Natural killer cell (primary cell): ENCODE data around the gene BCR. TPM values are rescaled to one million over a fixed set of nuclear protein-coding genes. Genes with fewer than 3 reads are reported as not detected.

Experiments
- ATAC-seq, 3 donors: fragments of 150-1000 bp in 2 of 3; fragments of 200-7000 bp in 1 of 3; cut with Tn5 transposase; 1 replicate in 1 of 3; 2 replicates in 2 of 3; pipeline ENCODE4 v1.10.0; 2021; ENCODE audit warnings: mild to moderate bottlenecking in 2 of 3, moderate library complexity in 2 of 3
- DNase-seq, 2 donors: peaks; one replicate each; pipeline versions ENCODE4 v3.0.0 to v3.0.0-alpha.2; 2013 to 2021; ENCODE audit warnings: mixed read lengths in 1 of 2
- H3K27ac ChIP-seq: one replicate; pipeline ENCODE4 v1.5.1; 2013; ENCODE audit warnings: mild to moderate bottlenecking, low read length
- H3K27me3 ChIP-seq: one replicate; pipeline ENCODE4 v1.6.1; 2013; ENCODE audit warnings: low read length; ENCODE audit not compliant: control insufficient read depth, insufficient read depth
- H3K36me3 ChIP-seq: one replicate; pipeline ENCODE4 v1.6.1; 2013; ENCODE audit warnings: low read length; ENCODE audit not compliant: control insufficient read depth, insufficient read depth
- H3K4me1 ChIP-seq: one replicate; pipeline ENCODE4 v1.6.1; 2013; ENCODE audit warnings: low read length; ENCODE audit not compliant: control insufficient read depth, insufficient read depth
- H3K4me3 ChIP-seq: one replicate; pipeline ENCODE4 v1.5.1; 2013; ENCODE audit warnings: low read length
- H3K9me3 ChIP-seq: one replicate; pipeline ENCODE4 v1.6.1; 2013; ENCODE audit warnings: low read length; ENCODE audit not compliant: control insufficient read depth, insufficient read depth
- H3K27ac Mint-ChIP-seq, 2 donors: one replicate each; pipeline ENCODE4 v1.8.0; 2022; ENCODE audit warnings: mild to moderate bottlenecking in 2 of 2, mixed read lengths in 2 of 2, moderate library complexity in 1 of 2
- H3K27me3 Mint-ChIP-seq, 2 donors: one replicate each; pipeline ENCODE4 v1.8.0; 2022; ENCODE audit warnings: low read depth in 2 of 2, mixed read lengths in 2 of 2
- H3K36me3 Mint-ChIP-seq: one replicate; pipeline ENCODE4 v1.8.0; 2022; ENCODE audit warnings: mixed read lengths
- H3K4me1 Mint-ChIP-seq, 2 donors: one replicate each; pipeline ENCODE4 v1.8.0; 2022; ENCODE audit warnings: mixed read lengths in 2 of 2
- H3K4me3 Mint-ChIP-seq: one replicate; pipeline ENCODE4 v1.8.0; 2022; ENCODE audit warnings: mild to moderate bottlenecking, moderate library complexity, mixed read lengths
- H3K9me3 Mint-ChIP-seq, 2 donors: one replicate each; pipeline ENCODE4 v1.8.0; 2022; ENCODE audit warnings: mixed read lengths in 2 of 2
- CTCF ChIP-seq: fragments of 200-600 bp; IDR thresholded peaks from one replicate; pipeline ENCODE4 v1.8.0; 2022; ENCODE audit warnings: antibody characterized with exemption
- WGBS: methylation state at CpG from one replicate; pipeline ENCODE4 v1.1.7; 2013; ENCODE audit warnings: missing lambda C conversion rate; ENCODE audit not compliant: insufficient coverage; 5-methylcytosine and 5-hydroxymethylcytosine counted together
- intact Hi-C: fragments of 100-400 bp; cut with micrococcal nuclease; formaldehyde crosslinking; loops from one replicate; pipeline ENCODE4 v1.14.2; 2022
- total RNA-seq, 4 donors: library from RNA; stranded (reverse); fragments of 120-200 nt in 1 of 4; gene quantifications; one replicate each; pipeline versions ENCODE4 v1.2.3 to v1.2.4, GENCODE V29; 2013 to 2022

The BCR gene
- total RNA-seq, 3 donors from 2014 or later (not counting 1 experiment from before 2014, with no cell fraction given) = 166 to 186 (median 167) TPM

GRCh38 chr22:23161029-23161428 lies 19.3 kb upstream of the BCR start:
- Mint-ChIP-seq H3K4me1 (no peaks in the 10 kb centered on the region), H3K36me3 (no peaks in the 10 kb centered on the region), H3K27ac (no peak overlapping the region), H3K4me3 (no peak overlapping the region), H3K27me3 (no peaks in the 10 kb centered on the region), H3K9me3 (no peaks in the 10 kb centered on the region)
- Histone ChIP-seq H3K4me1 (no peaks in the 10 kb centered on the region), H3K36me3 (no peaks in the 10 kb centered on the region), H3K4me3 (no peak overlapping the region), H3K9me3 (no peaks in the 10 kb centered on the region), H3K27ac (no peak overlapping the region), H3K27me3 (no peaks in the 10 kb centered on the region)
- no peak for TF ChIP-seq CTCF
- intact Hi-C loops = no loop called here
- no peak for ATAC-seq
- no peak for DNase-seq
- WGBS = 88% methylated on average over 4 of the region's 4 CpGs

- Mint-ChIP-seq H3K4me1 (no peaks in the 10 kb centered on the region), H3K27ac (no peak overlapping the region), H3K4me3 (no peak overlapping the region), H3K27me3 (no peaks in the 10 kb centered on the region), H3K9me3 (no peaks in the 10 kb centered on the region), H3K36me3 (no peaks in the 10 kb centered on the region)
- Histone ChIP-seq H3K27me3 (no peaks in the 10 kb centered on the region), H3K9me3 (no peaks in the 10 kb centered on the region), H3K27ac (no peak overlapping the region), H3K4me1 (no peaks in the 10 kb centered on the region), H3K36me3 (no peaks in the 10 kb centered on the region), H3K4me3 (no peak overlapping the region)
- 95% methylated on average over 13 of the region's 13 CpGs for WGBS
- no peak for TF ChIP-seq CTCF
- no peak for ATAC-seq
- intact Hi-C loops = no loop called here
- DNase-seq = no peak
Observed at GRCh38 chr22:23161574-23161973, 18.7 kb upstream of the BCR start.

DNA sequence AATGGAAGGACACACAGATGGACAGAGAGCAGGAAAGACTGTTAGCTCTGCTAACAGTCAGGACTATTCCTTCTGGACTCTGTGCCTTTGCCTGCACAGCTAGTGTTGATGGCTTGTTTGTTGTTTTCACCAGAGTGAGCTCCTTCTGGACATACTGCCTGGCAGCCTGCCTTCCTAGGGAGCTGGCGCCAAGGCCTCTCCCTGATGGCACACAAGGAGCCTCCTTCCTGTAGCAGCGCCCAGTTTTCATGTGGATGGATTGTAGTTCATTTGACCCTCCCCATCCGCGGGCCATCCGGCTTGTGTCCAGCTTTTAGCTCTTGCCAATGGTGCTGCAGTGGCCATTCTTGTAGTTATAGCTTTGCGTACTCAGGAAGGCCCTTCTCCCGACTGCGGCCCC lies 16.6 kb upstream of the BCR start:
- Mint-ChIP-seq H3K27ac (no peak overlapping the region), H3K27me3 (no peaks in the 10 kb centered on the region)
- 99% methylated on average over 8 of the region's 8 CpGs for WGBS

More for the DNA sequence above, 16.6 kb upstream of the BCR start:
- H3K9me3 ChIP-seq = no peaks in the 10 kb centered on the region
- H3K36me3 ChIP-seq = no peaks in the 10 kb centered on the region
- TF ChIP-seq CTCF = no peak
- intact Hi-C loops = no loop called here
- H3K27me3 ChIP-seq = no peaks in the 10 kb centered on the region
- no peak overlapping the region for H3K4me3 ChIP-seq
- no peaks in the 10 kb centered on the region for H3K4me1 Mint-ChIP-seq
- no peaks in the 10 kb centered on the region for H3K36me3 Mint-ChIP-seq
- DNase-seq = no peak
- ATAC-seq = no peak
- no peak overlapping the region for H3K27ac ChIP-seq
- H3K4me3 Mint-ChIP-seq = no peak overlapping the region
- H3K4me1 ChIP-seq = no peaks in the 10 kb centered on the region
- no peaks in the 10 kb centered on the region for H3K9me3 Mint-ChIP-seq
